Mesendoderm (in vitro differentiated cells): Measurements from ENCODE around the gene FHL2.

Experiments used
- DNase-seq: peaks from one replicate; pipeline ENCODE4 v3.0.0; 2013
- H2AK5ac ChIP-seq: 2 replicates; pipeline ENCODE4 v1.6.1; 2013; ENCODE audit warnings: low read length, inconsistent platforms
- H2BK120ac ChIP-seq: 2 replicates; pipeline ENCODE4 v1.6.1; 2013; ENCODE audit warnings: low read depth, mild to moderate bottlenecking, low read length, moderate library complexity, mixed read lengths
- H2BK15ac ChIP-seq: replicated peaks from 2 replicates; pipeline ENCODE4 v1.6.1; 2013; ENCODE audit warnings: low read depth, mild to moderate bottlenecking, moderate library complexity
- H2BK5ac ChIP-seq: 2 replicates; pipeline ENCODE4 v1.6.1; 2013; ENCODE audit warnings: low read length, inconsistent platforms
- H3K18ac ChIP-seq: 2 replicates; pipeline ENCODE4 v1.6.1; 2013; ENCODE audit warnings: mild to moderate bottlenecking, low read length, mixed read lengths
- H3K23ac ChIP-seq: one replicate; pipeline ENCODE4 v1.6.1; 2013; ENCODE audit warnings: low read length
- H3K27ac ChIP-seq: 2 replicates; pipeline ENCODE4 v1.5.1; 2013; ENCODE audit warnings: low read depth, mild to moderate bottlenecking, inconsistent platforms, low read length, moderate library complexity
- H3K27me3 ChIP-seq: 2 replicates; pipeline ENCODE4 v1.6.1; 2013; ENCODE audit warnings: low read length, control low read depth, mild to moderate bottlenecking, inconsistent platforms; ENCODE audit not compliant: insufficient read depth, poor library complexity
- H3K36me3 ChIP-seq: 2 replicates; pipeline ENCODE4 v1.6.1; 2013; ENCODE audit warnings: low read length, inconsistent platforms; ENCODE audit not compliant: control insufficient read depth, insufficient read depth
- H3K4ac ChIP-seq: one replicate; pipeline ENCODE4 v1.6.1; 2013; ENCODE audit warnings: low read depth, mild to moderate bottlenecking, low read length, moderate library complexity
- H3K4me1 ChIP-seq: 2 replicates; pipeline ENCODE4 v1.6.1; 2013; ENCODE audit warnings: low read depth, low read length, inconsistent platforms; ENCODE audit not compliant: control insufficient read depth
- H3K4me2 ChIP-seq: 2 replicates; pipeline ENCODE4 v1.6.1; 2013; ENCODE audit warnings: low read length
- H3K4me3 ChIP-seq: 2 replicates; pipeline ENCODE4 v1.5.1; 2013; ENCODE audit warnings: mild to moderate bottlenecking, low read length
- H3K56ac ChIP-seq: one replicate; pipeline ENCODE4 v1.6.1; 2013; ENCODE audit warnings: low read length
- H3K79me1 ChIP-seq: 2 replicates; pipeline ENCODE4 v1.6.1; 2013; ENCODE audit warnings: low read length, inconsistent platforms
- H3K79me2 ChIP-seq: 2 replicates; pipeline ENCODE4 v1.6.1; 2013; ENCODE audit warnings: mild to moderate bottlenecking, low read length; ENCODE audit not compliant: control insufficient read depth, insufficient read depth
- H3K9ac ChIP-seq: 2 replicates; pipeline ENCODE4 v1.6.1; 2013; ENCODE audit warnings: low read length, inconsistent platforms
- H4K5ac ChIP-seq: one replicate; pipeline ENCODE4 v1.6.1; 2013; ENCODE audit warnings: low read length
- H4K8ac ChIP-seq: one replicate; pipeline ENCODE4 v1.6.1; 2013; ENCODE audit warnings: low read depth, mild to moderate bottlenecking, control low read depth, low read length, moderate library complexity
- WGBS: extraction: QIAGEN DNeasy Blood & Tissue Kit; methylation state at CpG from one replicate; pipeline ENCODE4 v1.1.7; 2013; ENCODE audit warnings: low lambda C conversion rate, missing lambda C conversion rate; ENCODE audit not compliant: insufficient coverage; ENCODE audit errors: extremely low coverage; 5-methylcytosine and 5-hydroxymethylcytosine counted together

FHL2 gene

GRCh38 chr2:105373895-105374401, 24.9 kb downstream of the FHL2 start:
- no peak overlapping the region for H3K9ac ChIP-seq
- no peak overlapping the region for H4K8ac ChIP-seq
- no peaks in the 10 kb centered on the region for H3K27me3 ChIP-seq
- no peak overlapping the region for H2BK5ac ChIP-seq
- no peak overlapping the region for H3K56ac ChIP-seq
- no peaks in the 10 kb centered on the region for H3K79me2 ChIP-seq
- no peak overlapping the region for H2AK5ac ChIP-seq
- no peaks in the 10 kb centered on the region for H3K4me1 ChIP-seq
- no peak for DNase-seq
- H2BK120ac ChIP-seq, result no peak overlapping the region
- no peaks in the 10 kb centered on the region for H3K36me3 ChIP-seq
- no peak overlapping the region for H3K4me3 ChIP-seq
- no peak overlapping the region for H4K5ac ChIP-seq
- no peak overlapping the region for H3K23ac ChIP-seq
- no peak overlapping the region for H3K27ac ChIP-seq
- no CpG with 5 or more reads among the region's 9 CpGs for WGBS
- no peak overlapping the region for H3K4ac ChIP-seq
- H3K18ac ChIP-seq, result no peak overlapping the region
- H2BK15ac ChIP-seq, result no peak overlapping the region
- no peak overlapping the region for H3K4me2 ChIP-seq
- no peaks in the 10 kb centered on the region for H3K79me1 ChIP-seq

- WGBS, result no CpG with 5 or more reads among the region's 9 CpGs
- Histone ChIP-seq H3K36me3 (no peaks in the 10 kb centered on the region), H3K4ac (no peak overlapping the region), H2AK5ac (no peak overlapping the region), H3K18ac (no peak overlapping the region), H3K79me1 (no peaks in the 10 kb centered on the region), H3K27ac (no peak overlapping the region), H3K27me3 (no peaks in the 10 kb centered on the region), H3K56ac (no peak overlapping the region), H2BK15ac (no peak overlapping the region), H2BK5ac (no peak overlapping the region), H4K8ac (no peak overlapping the region), H3K79me2 (no peaks in the 10 kb centered on the region), H4K5ac (no peak overlapping the region), H3K4me2 (no peak overlapping the region), H3K4me1 (no peaks in the 10 kb centered on the region), H3K9ac (no peak overlapping the region), H2BK120ac (no peak overlapping the region), H3K23ac (no peak overlapping the region), H3K4me3 (no peak overlapping the region)
- no peak for DNase-seq
Measured at GRCh38 chr2:105373344-105373781, 25.5 kb downstream of the FHL2 start.

- H3K27me3 ChIP-seq, result no peaks in the 10 kb centered on the region
- no peak overlapping the region for H3K4me3 ChIP-seq
- WGBS, result no CpG with 5 or more reads among the region's 4 CpGs
- H3K79me1 ChIP-seq, result no peaks in the 10 kb centered on the region
- no peak for DNase-seq
- no peak overlapping the region for H2BK5ac ChIP-seq
- H3K23ac ChIP-seq, result no peak overlapping the region
- no peak overlapping the region for H3K4me2 ChIP-seq
- no peak overlapping the region for H2BK120ac ChIP-seq
- no peaks in the 10 kb centered on the region for H3K79me2 ChIP-seq
- no peak overlapping the region for H2AK5ac ChIP-seq
- H4K8ac ChIP-seq, result no peak overlapping the region
- no peak overlapping the region for H3K27ac ChIP-seq
- H4K5ac ChIP-seq, result no peak overlapping the region
- H3K4ac ChIP-seq, result no peak overlapping the region
- H3K4me1 ChIP-seq, result no peaks in the 10 kb centered on the region
- no peak overlapping the region for H3K18ac ChIP-seq
- H3K9ac ChIP-seq, result no peak overlapping the region
- no peak overlapping the region for H2BK15ac ChIP-seq
- no peaks in the 10 kb centered on the region for H3K36me3 ChIP-seq
- no peak overlapping the region for H3K56ac ChIP-seq
Measured at GRCh38 chr2:105371810-105372209, 27.0 kb downstream of the FHL2 start.

GRCh38 chr2:105371156-105371555, 27.7 kb downstream of the FHL2 start:
- Histone ChIP-seq H3K27me3 (no peaks in the 10 kb centered on the region), H3K4me3 (no peak overlapping the region), H3K4me1 (no peaks in the 10 kb centered on the region), H3K27ac (no peak overlapping the region), H3K23ac (no peak overlapping the region), H3K36me3 (no peaks in the 10 kb centered on the region), H3K79me1 (no peaks in the 10 kb centered on the region), H4K8ac (no peak overlapping the region), H3K4me2 (no peak overlapping the region), H3K18ac (no peak overlapping the region), H3K79me2 (no peaks in the 10 kb centered on the region), H3K9ac (no peak overlapping the region), H2BK5ac (no peak overlapping the region), H2BK15ac (no peak overlapping the region), H2BK120ac (no peak overlapping the region), H4K5ac (no peak overlapping the region), H3K4ac (no peak overlapping the region), H3K56ac (no peak overlapping the region), H2AK5ac (no peak overlapping the region)
- DNase-seq, result no peak
- WGBS, result no CpG with 5 or more reads among the region's 10 CpGs

- H3K4me2 ChIP-seq, result no peak overlapping the region
- H3K4me3 ChIP-seq, result no peak overlapping the region
- H2BK5ac ChIP-seq, result no peak overlapping the region
- no peak overlapping the region for H2BK15ac ChIP-seq
- H3K56ac ChIP-seq, result no peak overlapping the region
- H3K4ac ChIP-seq, result no peak overlapping the region
- H3K79me1 ChIP-seq, result no peaks in the 10 kb centered on the region
- no peaks in the 10 kb centered on the region for H3K4me1 ChIP-seq
- no peak overlapping the region for H2AK5ac ChIP-seq
- H4K8ac ChIP-seq, result no peak overlapping the region
- H3K79me2 ChIP-seq, result no peaks in the 10 kb centered on the region
- H3K18ac ChIP-seq, result no peak overlapping the region
- H3K9ac ChIP-seq, result no peak overlapping the region
- DNase-seq, result peak; percentile 91
- no peak overlapping the region for H2BK120ac ChIP-seq
- no peak overlapping the region for H3K23ac ChIP-seq
- H4K5ac ChIP-seq, result no peak overlapping the region
- no CpG with 5 or more reads among the region's 30 CpGs for WGBS
- no peaks in the 10 kb centered on the region for H3K36me3 ChIP-seq
- no peaks in the 10 kb centered on the region for H3K27me3 ChIP-seq
- no peak overlapping the region for H3K27ac ChIP-seq
Measured at GRCh38 chr2:105369777-105370690, 28.8 kb downstream of the FHL2 start.
